Endothelial cell (in vitro differentiated cells): Measurements from ENCODE around the gene FHOD3. TPM values are rescaled to one million over a fixed set of nuclear protein-coding genes. Genes with fewer than 3 reads are reported as not detected.

Experiments used
- DNase-seq: peaks from one replicate; pipeline ENCODE4 v3.0.0; 2021; ENCODE audit warnings: low spot score
- H3K27ac Mint-ChIP-seq: one replicate; pipeline ENCODE4 v1.8.0; 2021; ENCODE audit warnings: mixed read lengths, inconsistent platforms; ENCODE audit not compliant: unreplicated experiment
- H3K27me3 Mint-ChIP-seq: one replicate; pipeline ENCODE4 v1.8.0; 2021; ENCODE audit warnings: mild to moderate bottlenecking, moderate library complexity, mixed read lengths, inconsistent platforms; ENCODE audit not compliant: unreplicated experiment
- H3K36me3 Mint-ChIP-seq: one replicate; pipeline ENCODE4 v1.8.0; 2021; ENCODE audit warnings: mild to moderate bottlenecking, low read depth, mixed read lengths, inconsistent platforms; ENCODE audit not compliant: unreplicated experiment
- H3K4me1 Mint-ChIP-seq: one replicate; pipeline ENCODE4 v1.8.0; 2021; ENCODE audit warnings: mild to moderate bottlenecking, mixed read lengths, inconsistent platforms; ENCODE audit not compliant: unreplicated experiment
- H3K4me3 Mint-ChIP-seq: one replicate; pipeline ENCODE4 v1.8.0; 2021; ENCODE audit warnings: mild to moderate bottlenecking, mixed read lengths, inconsistent platforms; ENCODE audit not compliant: unreplicated experiment
- H3K9me3 Mint-ChIP-seq: one replicate; pipeline ENCODE4 v1.8.0; 2021; ENCODE audit warnings: mixed read lengths, inconsistent platforms; ENCODE audit not compliant: unreplicated experiment
- CTCF ChIP-seq: fragments of 200-600 bp; sonication (generic); IDR thresholded peaks from one replicate; pipeline ENCODE4 v1.5.0; 2021; ENCODE audit warnings: antibody characterized with exemption; ENCODE audit not compliant: unreplicated experiment
- total RNA-seq: library from RNA; stranded (reverse); fragmentation: NEBNext Ultra II Directional; extraction: Animal tissue kit (Norgen Biotek cat#: 25700); gene quantifications from one replicate; pipeline ENCODE4 v1.2.1, GENCODE V29; 2021; ENCODE audit not compliant: unreplicated experiment

Gene FHOD3
- total RNA-seq, 1 donor from 2014 or later: 0.67 TPM

- Mint-ChIP-seq H3K4me1 (peaks cover 10% of the 10 kb centered on the region), H3K27me3 (peaks cover 1% of the 10 kb centered on the region), H3K27ac (no peak overlapping the region), H3K36me3 (no peaks in the 10 kb centered on the region), H3K9me3 (no peaks in the 10 kb centered on the region), H3K4me3 (no peak overlapping the region)
- TF ChIP-seq CTCF: no peak
- DNase-seq: no peak
Observed at GRCh38 chr18:36388310-36388709, 90.8 kb downstream of the FHOD3 start.

DNA sequence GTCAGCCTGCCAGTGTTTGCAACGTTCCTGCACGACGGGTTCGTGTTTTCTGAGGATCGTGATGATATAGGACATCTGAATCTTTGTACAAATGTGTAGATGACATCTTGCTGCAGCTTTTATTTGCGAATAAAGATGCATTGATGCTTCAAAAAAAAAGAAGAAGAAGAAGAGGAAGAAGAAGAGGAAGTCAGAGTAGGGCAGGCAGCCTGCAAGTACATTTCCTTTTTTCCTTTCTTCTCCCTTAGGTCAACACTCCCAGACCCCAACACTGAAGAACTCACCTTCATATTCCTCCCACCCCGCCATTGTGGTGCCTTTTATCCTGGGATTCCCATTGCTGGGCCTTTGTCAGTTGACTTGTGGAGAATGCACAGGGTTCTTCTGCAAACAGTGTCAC lies 91.5 kb downstream of the FHOD3 start:
- Mint-ChIP-seq H3K9me3 (no peaks in the 10 kb centered on the region), H3K4me3 (no peak overlapping the region), H3K27ac (no peak overlapping the region), H3K36me3 (peaks cover 4% of the 10 kb centered on the region), H3K4me1 (peaks cover 10% of the 10 kb centered on the region), H3K27me3 (peaks cover 1% of the 10 kb centered on the region)
- TF ChIP-seq CTCF: no peak
- no peak for DNase-seq

GRCh38 chr18:36389811-36390581 lies 92.5 kb downstream of the FHOD3 start:
- no peak for DNase-seq
- Mint-ChIP-seq H3K36me3 (peaks cover 6% of the 10 kb centered on the region), H3K27me3 (peaks cover 1% of the 10 kb centered on the region), H3K9me3 (no peaks in the 10 kb centered on the region), H3K4me3 (no peak overlapping the region), H3K27ac (no peak overlapping the region), H3K4me1 (peaks cover 10% of the 10 kb centered on the region)
- no peak for TF ChIP-seq CTCF

DNA sequence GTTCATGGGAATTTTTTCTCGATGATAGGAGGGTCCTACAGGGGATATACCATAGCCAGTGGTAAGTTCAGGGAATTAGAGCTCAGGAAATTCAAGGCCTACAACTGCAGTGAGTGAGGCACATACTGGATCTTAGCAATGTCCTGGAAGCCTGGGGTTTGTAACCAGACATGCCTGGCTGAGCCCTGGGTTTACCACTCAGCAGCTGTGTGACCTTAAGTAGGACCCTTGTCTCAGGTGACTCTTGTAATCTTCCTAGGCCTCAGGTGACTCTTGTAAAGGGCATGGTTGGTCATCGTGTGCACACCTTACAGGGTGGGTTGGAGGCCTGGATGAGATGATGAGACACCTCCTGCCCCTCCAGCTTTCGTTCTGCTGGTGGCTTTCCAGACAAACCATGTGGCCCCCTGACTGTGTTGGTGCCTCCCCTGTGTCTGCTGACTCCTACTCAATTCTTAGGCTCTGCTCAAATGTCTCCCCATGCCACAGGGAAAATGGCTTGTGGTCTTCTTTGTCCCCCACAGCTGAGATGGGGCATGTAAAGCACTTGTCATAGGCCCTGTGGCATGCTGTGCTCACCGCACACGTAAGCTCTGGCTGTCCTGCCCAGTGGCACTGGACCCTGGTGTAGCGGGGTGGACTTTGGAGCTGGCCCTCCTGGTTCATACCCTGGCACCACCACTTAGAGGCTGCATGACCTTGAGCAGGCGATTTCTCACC lies 94.1 kb downstream of the FHOD3 start:
- Mint-ChIP-seq H3K4me1 (peaks cover 10% of the 10 kb centered on the region), H3K4me3 (no peak overlapping the region), H3K36me3 (peaks cover 6% of the 10 kb centered on the region), H3K27ac (no peak overlapping the region), H3K9me3 (no peaks in the 10 kb centered on the region), H3K27me3 (peaks cover 1% of the 10 kb centered on the region)
- no peak for DNase-seq
- no peak for TF ChIP-seq CTCF
